Mucosa of stomach (tissue), 1 donor: ENCODE results near the gene COX8A.

Experiments used
- H3K27me3 ChIP-seq: one replicate; pipeline ENCODE4 v1.7.0; 2013; ENCODE audit warnings: mild to moderate bottlenecking, low read length; ENCODE audit not compliant: control insufficient read depth, insufficient read depth
- H3K36me3 ChIP-seq: one replicate; pipeline ENCODE4 v1.7.0; 2013; ENCODE audit warnings: low read length; ENCODE audit not compliant: control insufficient read depth, insufficient read depth
- H3K4me1 ChIP-seq: one replicate; pipeline ENCODE4 v1.7.0; 2013; ENCODE audit warnings: mild to moderate bottlenecking, low read length; ENCODE audit not compliant: control insufficient read depth, insufficient read depth
- H3K4me3 ChIP-seq: one replicate; pipeline ENCODE4 v1.7.0; 2013; ENCODE audit warnings: low read length
- H3K9ac ChIP-seq: one replicate; pipeline ENCODE4 v1.7.0; 2013; ENCODE audit warnings: mild to moderate bottlenecking, low read length, moderate library complexity
- H3K9me3 ChIP-seq: one replicate; pipeline ENCODE4 v1.7.0; 2013; ENCODE audit warnings: mild to moderate bottlenecking, low read length, moderate library complexity; ENCODE audit not compliant: control insufficient read depth
- donor health status: Pancreatic carcinoma.

COX8A gene

DNA sequence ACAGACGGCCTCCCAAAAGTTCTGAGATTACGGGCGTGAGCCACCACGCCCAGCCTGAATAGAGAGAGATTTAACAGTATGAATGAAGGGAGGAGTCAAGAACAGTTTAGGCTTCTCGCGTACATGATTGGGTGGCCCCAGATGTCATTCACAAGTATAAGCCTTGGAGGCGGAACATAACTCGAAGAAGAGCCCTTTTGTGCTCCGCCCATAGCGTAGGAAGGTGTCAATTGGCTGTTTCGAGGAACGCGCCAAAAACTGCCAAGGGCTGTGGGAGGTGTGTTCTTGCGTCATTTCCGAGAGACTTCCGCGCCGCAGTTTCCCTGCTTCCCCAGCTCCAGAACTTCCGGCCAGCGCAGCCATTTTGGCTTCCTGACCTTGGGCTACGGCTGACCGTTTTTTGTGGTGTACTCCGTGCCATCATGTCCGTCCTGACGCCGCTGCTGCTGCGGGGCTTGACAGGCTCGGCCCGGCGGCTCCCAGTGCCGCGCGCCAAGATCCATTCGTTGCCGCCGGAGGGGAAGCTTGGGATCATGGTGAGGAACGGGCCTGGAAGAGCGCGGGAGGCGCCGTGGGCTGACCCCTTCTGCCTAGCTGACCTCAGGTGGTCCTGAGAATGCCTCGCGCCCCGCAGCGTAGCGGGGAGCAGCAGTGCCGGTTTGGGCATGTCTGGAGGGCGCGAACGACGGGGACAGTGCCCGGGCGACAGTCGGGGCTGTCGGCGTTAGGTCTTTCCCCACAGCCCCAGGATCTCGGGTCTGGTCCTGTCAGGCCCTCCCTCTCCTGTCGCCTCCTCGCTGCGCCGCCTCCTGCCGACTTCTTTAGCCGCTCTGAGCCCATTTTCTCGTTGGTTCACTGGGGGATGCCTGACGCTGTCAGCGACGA, at the start of gene COX8A:
Gene COX8A, plus strand, starts transcription at position 362 of the 885 bp plus-strand sequence. Its CDS starts 61 bp downstream, at position 423.
- peaks cover 26% of the 10 kb centered on the region for H3K4me1 ChIP-seq
- H3K27me3 ChIP-seq = no peaks in the 10 kb centered on the region
- peak within 1 kb of the TSS; percentile 98 for H3K4me3 ChIP-seq
- no peaks in the 10 kb centered on the region for H3K9me3 ChIP-seq
- no peaks in the 10 kb centered on the region for H3K36me3 ChIP-seq
- peak within 1 kb of the TSS; percentile 99 for H3K9ac ChIP-seq

- Histone ChIP-seq H3K9me3 (no peaks in the 10 kb centered on the region), H3K4me1 (no peaks in the 10 kb centered on the region), H3K27me3 (no peaks in the 10 kb centered on the region), H3K9ac (no peak overlapping the region), H3K36me3 (no peaks in the 10 kb centered on the region), H3K4me3 (no peak overlapping the region)
Measured at GRCh38 chr11:63929616-63930015, 44.8 kb upstream of the COX8A start.

DNA sequence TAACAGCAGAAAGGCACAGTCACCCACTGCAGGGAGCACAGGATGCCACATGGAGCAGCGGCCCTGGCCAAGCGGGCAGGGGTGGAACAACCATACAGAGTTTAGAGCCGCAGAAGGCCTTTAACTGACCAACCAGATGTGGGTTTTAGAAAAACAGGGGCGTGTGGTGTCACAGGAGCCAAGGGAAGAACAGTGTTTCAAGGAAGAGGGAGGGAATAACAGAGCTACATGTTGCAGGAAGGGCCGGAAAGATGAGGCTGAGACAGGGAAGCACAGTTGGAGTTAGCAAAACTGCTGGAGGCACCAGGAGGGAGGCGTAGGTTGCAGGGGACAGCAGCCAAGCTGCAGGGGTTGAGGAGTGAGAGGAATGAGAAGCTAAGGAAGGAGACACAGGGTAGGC, 43.4 kb upstream of the COX8A start:
- no peak overlapping the region for H3K9ac ChIP-seq
- no peaks in the 10 kb centered on the region for H3K27me3 ChIP-seq
- H3K4me3 ChIP-seq = no peak overlapping the region

DNA sequence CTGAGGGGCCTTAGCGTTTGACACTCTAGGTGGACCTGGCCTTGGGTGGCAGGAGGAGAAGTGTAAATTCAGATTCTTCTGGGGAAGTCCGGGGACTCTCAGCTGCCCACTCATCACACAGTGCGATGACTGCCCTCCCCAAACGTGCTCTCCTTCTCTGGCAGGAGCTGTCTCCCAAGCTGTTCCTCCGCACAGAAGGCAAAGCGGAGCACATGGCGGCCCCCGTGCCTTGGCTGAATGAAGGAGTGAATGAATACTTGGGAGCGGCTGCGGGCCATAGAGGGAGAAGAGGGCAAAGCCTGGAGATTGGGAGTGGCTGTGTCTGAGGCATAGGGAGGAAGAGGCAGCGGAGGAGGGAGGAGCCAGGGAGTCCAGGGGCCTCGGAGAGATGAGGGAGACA, 42.5 kb upstream of the COX8A start:
- Histone ChIP-seq H3K27me3 (no peaks in the 10 kb centered on the region), H3K9me3 (no peaks in the 10 kb centered on the region), H3K36me3 (no peaks in the 10 kb centered on the region), H3K9ac (no peak overlapping the region), H3K4me3 (no peak overlapping the region), H3K4me1 (no peaks in the 10 kb centered on the region)

More for the DNA sequence above, 43.4 kb upstream of the COX8A start:
- no peaks in the 10 kb centered on the region for H3K9me3 ChIP-seq
- no peaks in the 10 kb centered on the region for H3K4me1 ChIP-seq
- H3K36me3 ChIP-seq = no peaks in the 10 kb centered on the region

- Histone ChIP-seq H3K9me3 (no peaks in the 10 kb centered on the region), H3K9ac (no peak overlapping the region), H3K27me3 (no peaks in the 10 kb centered on the region), H3K4me3 (no peak overlapping the region), H3K4me1 (peaks cover 5% of the 10 kb centered on the region), H3K36me3 (no peaks in the 10 kb centered on the region)
Measured at GRCh38 chr11:63933459-63933858, 41.0 kb upstream of the COX8A start.

- Histone ChIP-seq H3K4me1 (peaks cover 5% of the 10 kb centered on the region), H3K9me3 (no peaks in the 10 kb centered on the region), H3K27me3 (no peaks in the 10 kb centered on the region), H3K4me3 (peak overlapping the region; percentile 45), H3K36me3 (no peaks in the 10 kb centered on the region), H3K9ac (peak overlapping the region; percentile 51)
Measured at GRCh38 chr11:63937713-63938478, 36.5 kb upstream of the COX8A start.

DNA sequence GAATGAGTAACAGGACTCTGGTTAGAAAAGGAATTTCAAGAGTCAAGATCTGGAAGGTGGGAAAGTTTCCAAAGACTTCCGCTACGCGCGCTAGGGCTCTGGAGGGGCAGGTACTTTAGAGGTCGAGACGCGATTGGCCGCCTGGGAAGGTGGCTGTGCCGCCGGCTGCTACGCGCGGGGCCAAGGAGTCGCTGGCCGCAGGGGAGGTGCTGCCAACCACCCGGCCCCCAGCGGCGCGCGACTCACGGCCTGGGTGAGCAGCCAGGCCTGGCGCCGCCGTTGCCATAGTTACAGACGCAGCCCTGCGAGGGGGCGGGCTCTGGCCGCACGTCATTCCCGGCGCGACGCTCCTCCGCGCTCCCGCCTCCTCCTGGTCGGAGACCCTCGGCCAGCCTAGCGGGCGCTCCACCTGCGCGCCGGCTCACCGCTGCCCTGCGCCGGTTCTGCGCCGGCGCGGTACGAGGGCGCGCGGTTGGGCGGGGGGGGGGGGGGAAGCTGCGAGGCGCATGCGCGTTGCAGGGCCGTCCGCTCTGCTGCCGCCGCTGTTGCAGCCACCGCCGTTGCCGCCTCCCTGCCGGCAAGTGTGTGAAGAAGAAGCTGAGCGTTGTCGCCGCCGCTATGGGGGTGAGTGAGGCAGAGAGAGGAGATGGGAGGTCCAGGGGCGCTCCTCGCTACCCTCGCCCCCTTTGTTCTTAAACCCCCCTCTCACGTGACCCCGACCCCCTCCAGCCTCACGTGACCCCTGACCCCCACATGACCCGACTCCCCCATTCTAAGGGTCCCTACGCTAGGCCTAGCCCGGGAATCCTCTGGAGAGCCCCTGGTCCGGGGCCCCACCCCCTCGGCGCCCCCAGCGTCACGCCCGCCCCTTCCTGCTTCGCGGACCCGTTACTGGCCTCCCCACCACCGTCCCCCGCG, 35.7 kb upstream of the COX8A start, which contains the start of gene NAA40:
Gene NAA40, plus strand, starts transcription at position 524 of the 918 bp plus-strand sequence. Its CDS starts 95 bp downstream, at position 619.
- Histone ChIP-seq H3K4me1 (peaks cover 5% of the 10 kb centered on the region), H3K27me3 (no peaks in the 10 kb centered on the region), H3K36me3 (no peaks in the 10 kb centered on the region), H3K9ac (peak within 1 kb of the TSS; percentile 80), H3K4me3 (peak within 1 kb of the TSS; percentile 45), H3K9me3 (no peaks in the 10 kb centered on the region)

GRCh38 chr11:63939397-63939891, 35.0 kb upstream of the COX8A start:
- Histone ChIP-seq H3K36me3 (no peaks in the 10 kb centered on the region), H3K4me1 (peaks cover 5% of the 10 kb centered on the region), H3K4me3 (peak overlapping the region; percentile 44), H3K9ac (peak overlapping the region; percentile 80), H3K9me3 (no peaks in the 10 kb centered on the region), H3K27me3 (no peaks in the 10 kb centered on the region)

DNA sequence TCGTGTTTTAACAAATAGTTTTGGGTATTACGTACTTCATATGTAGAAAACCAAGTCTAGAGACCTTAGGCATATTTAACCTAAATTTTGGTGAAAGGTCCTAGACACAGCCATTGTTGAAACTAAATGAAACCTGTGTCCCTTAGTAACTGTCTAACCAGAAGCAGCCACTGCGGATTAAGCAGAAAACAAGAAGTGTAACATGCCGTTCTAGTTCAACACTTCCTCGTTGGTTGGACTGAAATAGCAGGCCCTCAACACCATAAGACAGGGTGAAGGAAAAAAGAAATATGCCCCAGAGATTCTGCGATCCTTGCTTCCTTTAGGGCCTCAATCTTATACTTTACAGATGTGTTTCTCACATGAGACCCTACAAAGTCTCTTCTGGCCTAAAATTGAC, 33.6 kb upstream of the COX8A start:
- Histone ChIP-seq H3K36me3 (no peaks in the 10 kb centered on the region), H3K27me3 (no peaks in the 10 kb centered on the region), H3K4me1 (peaks cover 14% of the 10 kb centered on the region), H3K4me3 (no peak overlapping the region), H3K9me3 (no peaks in the 10 kb centered on the region), H3K9ac (no peak overlapping the region)

GRCh38 chr11:63941901-63942300, 32.5 kb upstream of the COX8A start:
- H3K9ac ChIP-seq = no peak overlapping the region
- H3K4me1 ChIP-seq = peaks cover 15% of the 10 kb centered on the region
- H3K27me3 ChIP-seq = no peaks in the 10 kb centered on the region
- no peak overlapping the region for H3K4me3 ChIP-seq
- H3K36me3 ChIP-seq = no peaks in the 10 kb centered on the region
- H3K9me3 ChIP-seq = no peaks in the 10 kb centered on the region

GRCh38 chr11:63942803-63943202, 31.6 kb upstream of the COX8A start:
- Histone ChIP-seq H3K4me1 (peaks cover 15% of the 10 kb centered on the region), H3K27me3 (no peaks in the 10 kb centered on the region), H3K4me3 (no peak overlapping the region), H3K9ac (no peak overlapping the region), H3K9me3 (no peaks in the 10 kb centered on the region), H3K36me3 (no peaks in the 10 kb centered on the region)
